WI38 (cell line): ENCODE measurements around the gene ZNF841.
"Not testable (repeated sequence)": the region's sequence is repeated elsewhere in the genome, so short reads cannot be mapped to it uniquely, and the experiment has no call there.

Source experiments
- H3K4me3 ChIP-seq: 2 replicates; pipeline ENCODE4 v1.5.1; 2011; ENCODE audit warnings: low read depth, mild to moderate bottlenecking, control low read depth, low read length
- CTCF ChIP-seq: IDR thresholded peaks from 2 replicates; pipeline ENCODE4 v1.5.1; 2012; ENCODE audit warnings: low read depth, mild to moderate bottlenecking, control low read depth, low read length

The ZNF841 gene

DNA sequence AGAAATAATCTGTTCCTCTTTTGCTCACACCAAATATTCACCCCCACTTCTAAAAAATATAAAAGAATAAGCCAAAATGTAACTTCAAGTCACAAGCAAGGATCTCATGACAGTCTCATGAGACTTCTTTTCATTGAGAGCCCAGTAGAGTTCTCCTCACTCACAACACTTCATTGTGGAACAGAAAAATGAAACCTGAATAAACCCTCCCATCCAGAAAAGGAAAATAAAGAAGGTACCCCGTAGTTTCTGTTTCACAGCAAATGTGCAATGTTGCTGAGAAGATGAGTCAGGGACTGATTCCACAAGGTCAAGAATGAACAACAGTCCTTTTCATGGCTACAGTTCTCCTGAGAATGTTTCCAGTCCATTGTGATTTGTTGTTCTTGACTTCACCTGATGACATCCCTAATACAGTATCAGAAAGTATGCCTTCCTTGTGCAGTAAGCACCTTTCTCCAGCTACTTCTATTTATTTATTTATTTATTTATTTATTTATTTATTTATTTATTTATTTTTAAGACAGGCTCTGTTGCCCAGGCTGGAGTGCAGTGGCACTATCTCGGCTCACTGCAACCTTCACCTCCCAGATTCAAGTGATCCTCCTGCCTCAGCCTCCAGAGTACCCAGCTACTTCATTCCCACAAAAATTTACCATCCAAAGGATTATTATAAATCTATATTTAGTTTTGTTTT lies 6.4 kb upstream of the ZNF841 start:
- no peak for TF ChIP-seq CTCF

DNA sequence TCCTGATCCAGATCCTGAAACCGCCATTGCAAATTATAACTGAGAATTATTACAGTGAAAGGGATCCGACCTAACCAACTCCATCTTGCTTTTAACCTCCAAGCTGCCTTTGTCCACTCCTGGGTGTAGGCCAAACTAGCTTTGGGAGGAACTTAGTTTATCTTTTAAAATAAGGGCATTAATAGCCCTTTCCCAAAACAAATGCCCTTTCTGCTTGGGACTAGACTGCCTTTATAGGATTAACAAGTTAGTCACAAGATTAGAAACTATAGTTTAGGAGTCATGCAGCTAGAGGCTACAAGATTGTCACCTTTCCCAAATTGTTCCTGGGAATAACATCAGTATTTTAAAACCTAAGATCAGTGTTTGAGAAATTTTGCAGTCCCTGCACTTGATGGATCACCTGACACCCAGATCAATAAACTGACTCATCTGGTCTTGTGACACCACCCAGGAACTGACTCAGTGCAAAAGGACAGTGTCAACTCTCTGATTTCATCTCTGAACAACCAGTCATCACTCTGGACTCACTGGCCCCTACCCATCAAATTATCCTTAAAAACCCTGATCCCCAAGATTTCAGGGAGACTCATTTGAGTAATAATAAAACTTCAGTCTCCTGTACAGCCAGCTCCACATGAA lies 4.1 kb upstream of the ZNF841 start:
- TF ChIP-seq CTCF, result no peak
- H3K4me3 ChIP-seq, result no peak overlapping the region

More for the DNA sequence above, 6.4 kb upstream of the ZNF841 start:
- H3K4me3 ChIP-seq, result no peak overlapping the region

DNA sequence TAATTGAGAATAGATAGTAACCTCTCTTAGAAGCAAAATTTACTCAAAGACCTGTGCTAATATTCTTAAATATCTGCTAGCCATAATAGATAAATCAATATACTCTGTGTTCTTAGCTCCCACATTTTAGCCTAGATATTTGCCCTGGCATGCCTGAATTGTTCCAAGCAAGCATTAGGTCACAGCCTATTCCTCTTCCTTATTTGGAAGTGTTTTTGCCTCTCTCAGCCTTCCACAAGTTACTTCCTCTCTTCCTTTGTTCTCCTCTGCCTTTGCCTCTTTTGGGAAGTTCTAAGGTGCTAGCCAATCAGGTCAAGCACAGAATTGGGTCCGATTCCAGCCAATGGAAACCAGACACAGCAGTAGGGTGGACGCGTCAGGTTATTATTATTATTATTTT lies 851 bp upstream of the ZNF841 start:
- not testable (repeated sequence) for H3K4me3 ChIP-seq

DNA sequence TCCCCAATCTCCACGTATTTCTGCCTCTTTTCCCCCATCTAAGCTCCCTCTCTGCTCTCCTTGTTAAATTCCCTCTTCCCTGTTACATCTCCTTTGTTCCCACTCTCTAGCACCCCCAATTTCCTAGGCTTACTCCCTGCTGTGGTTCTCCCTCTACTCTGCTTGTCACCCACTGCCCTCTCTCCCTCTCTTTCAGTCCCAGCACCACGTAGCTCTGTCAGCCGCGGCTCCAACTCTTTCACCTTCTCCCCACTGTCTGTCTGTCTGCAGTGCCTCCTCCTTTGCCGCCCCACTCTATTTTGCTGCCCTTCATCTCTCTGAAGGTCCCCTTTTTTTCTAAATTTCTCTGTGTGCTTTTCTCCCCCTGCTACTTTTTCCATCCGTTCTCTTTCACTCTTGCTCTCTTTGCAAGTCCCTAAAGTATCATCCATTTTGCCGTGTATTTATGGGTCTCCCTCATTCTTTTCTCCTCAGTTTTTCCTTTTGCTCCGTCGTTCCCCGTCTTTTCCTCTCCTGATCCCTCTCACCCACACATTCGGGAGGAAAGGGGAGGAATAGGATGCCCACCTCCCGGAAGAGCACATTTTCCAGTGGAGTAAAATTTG lies 937 bp downstream of the ZNF841 start:
- H3K4me3 ChIP-seq, result peak overlapping the region; percentile 99
- no peak for TF ChIP-seq CTCF

DNA sequence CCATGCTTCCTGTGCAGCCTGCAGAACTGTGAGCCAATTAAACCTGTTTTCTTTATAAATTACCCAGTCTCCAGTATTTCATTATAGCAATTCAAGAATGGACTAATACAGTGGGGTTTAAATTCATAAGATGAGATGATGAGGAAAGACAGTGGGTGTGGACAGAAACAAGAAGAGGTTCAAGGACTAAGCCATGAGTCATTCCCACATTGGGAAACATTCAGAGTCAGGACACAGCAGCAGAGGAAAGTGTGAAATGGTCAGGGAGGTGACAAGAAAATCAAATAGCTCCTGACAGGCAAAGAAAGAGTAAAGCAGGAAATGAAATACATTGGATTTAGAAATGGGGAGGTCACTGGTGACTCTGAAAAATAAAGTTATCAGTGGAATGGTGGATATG lies 9.1 kb downstream of the ZNF841 start:
- no peak overlapping the region for H3K4me3 ChIP-seq
- no peak for TF ChIP-seq CTCF

DNA sequence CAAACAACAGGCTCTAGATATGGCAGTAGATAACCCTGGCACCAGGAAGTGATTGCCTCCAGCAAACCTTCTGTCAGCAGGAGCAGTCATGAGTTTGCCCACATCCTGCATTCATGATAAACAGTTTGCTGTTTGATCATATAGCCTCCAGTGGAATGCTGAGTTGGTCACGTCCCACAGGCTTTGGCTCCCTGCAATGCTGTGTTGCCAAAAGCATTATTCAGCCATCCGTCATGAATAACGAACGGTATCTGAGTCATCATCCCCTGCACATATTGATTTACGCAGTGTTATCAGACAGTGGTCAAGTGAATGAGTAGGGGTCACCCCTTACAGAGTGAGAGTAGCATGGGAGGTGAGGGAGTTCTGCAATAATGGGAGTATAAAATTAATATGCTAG lies 25.1 kb downstream of the ZNF841 start:
- H3K4me3 ChIP-seq, result no peak overlapping the region
- TF ChIP-seq CTCF, result no peak

DNA sequence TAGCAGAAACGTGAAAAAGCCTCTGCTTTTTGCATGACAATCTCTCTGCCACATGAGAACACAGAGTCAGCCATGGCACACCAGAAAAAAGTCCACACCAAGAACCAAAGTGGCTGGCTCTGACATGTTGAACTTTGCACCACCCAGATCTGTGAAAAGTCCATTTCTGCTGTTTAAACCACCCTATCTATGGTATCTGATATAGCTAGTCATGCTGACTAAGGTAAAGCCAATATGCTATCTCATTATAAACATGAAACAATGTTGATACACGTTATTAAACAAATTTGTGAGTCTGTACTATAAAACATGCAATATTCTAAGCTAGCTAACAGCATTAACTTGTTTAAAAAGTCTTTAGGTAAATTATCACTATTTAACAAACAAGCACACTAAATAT lies 25.9 kb downstream of the ZNF841 start:
- no peak for TF ChIP-seq CTCF
- H3K4me3 ChIP-seq, result no peak overlapping the region
